GM12878 (cell line): Measurements from ENCODE around the gene NACA. TPM values are rescaled to one million over a fixed set of nuclear protein-coding genes. Genes with fewer than 3 reads are reported as not detected.

Experiments used
- ATAC-seq: fragments of 200-7000 bp; cut with Tn5 transposase; 3 replicates; pipeline ENCODE4 v1.9.1; 2020; ENCODE audit warnings: mild to moderate bottlenecking, moderate library complexity
- BruUV-seq: library from RNA; stranded (reverse); fragments of 400-500 nt; replicated peaks from 2 replicates; lab custom pipeline; 2021; lab: Mats Ljungman, UMichigan
- CTCF ChIA-PET: fragments of 300-600 bp; sonication (Branson Sonifier 250); formaldehyde crosslinking; extraction: SDS; loops from one replicate; lab custom pipeline; 2021; ENCODE audit warnings: inconsistent platforms; lab: Yijun Ruan, JAX
- POLR2A ChIA-PET: fragments of 350-600 bp; formaldehyde crosslinking; extraction: SDS; loops from one replicate; lab custom pipeline; 2021; ENCODE audit warnings: inconsistent platforms; lab: Charles Lee
- RAD21 ChIA-PET: fragments of 300-600 bp; sonication (Branson Sonifier 250); formaldehyde crosslinking; loops from one replicate; lab custom pipeline; 2023; ENCODE audit warnings: antibody characterized with exemption; ENCODE audit not compliant: unreplicated experiment; lab: Charles Lee
- SMC1A ChIA-PET: fragments of 300-600 bp; sonication (Branson Sonifier 250); formaldehyde crosslinking; loops from one replicate; lab custom pipeline; 2023; ENCODE audit not compliant: unreplicated experiment, uncharacterized antibody; lab: Charles Lee
- DNase-seq: peaks from one replicate; pipeline ENCODE4 v3.0.0-alpha.2; 2011; ENCODE audit warnings: low read depth, low spot score
- FAIRE-seq: peaks from 3 replicates; lab custom pipeline; 2011; peaks lifted over from hg19 to GRCh38; lab: Jason Lieb, UNC
- H2AFZ ChIP-seq: 2 replicates; pipeline ENCODE4 v1.6.0; 2011; ENCODE audit warnings: low read depth, low read length, control low read depth; ENCODE audit not compliant: control insufficient read depth
- H3K27ac ChIP-seq: 2 replicates; pipeline ENCODE4 v1.5.1; 2011; ENCODE audit warnings: control low read depth; ENCODE audit not compliant: control insufficient read depth, insufficient read depth
- H3K27me3 ChIP-seq, 2 experiments: replicated peaks in 1 of 2; 2 replicates each; pipeline versions ENCODE4 v1.6.0 to v1.6.1; 2011; ENCODE audit warnings: low read length in 1 of 2; ENCODE audit not compliant: control insufficient read depth in 2 of 2, insufficient read depth in 2 of 2
- H3K36me3 ChIP-seq, 2 experiments: 2 replicates each; pipeline ENCODE4 v1.5.1; 2011; ENCODE audit warnings: low read length in 1 of 2; ENCODE audit not compliant: control insufficient read depth in 2 of 2, insufficient read depth in 2 of 2
- H3K4me1 ChIP-seq: 2 replicates; pipeline ENCODE4 v1.6.1; 2011; ENCODE audit warnings: mild to moderate bottlenecking, low read length, moderate library complexity, mixed read lengths; ENCODE audit not compliant: control insufficient read depth, insufficient read depth
- H3K4me2 ChIP-seq: 2 replicates; pipeline ENCODE4 v1.6.0; 2011; ENCODE audit warnings: control low read depth; ENCODE audit not compliant: control insufficient read depth, insufficient read depth
- H3K4me3 ChIP-seq: fragments of 200-600 bp; sonication (generic); 2 replicates; pipeline ENCODE4 v1.5.1; 2016
- H3K79me2 ChIP-seq: 2 replicates; pipeline ENCODE4 v1.6.0; 2011; ENCODE audit warnings: low read length; ENCODE audit not compliant: control insufficient read depth, insufficient read depth
- H3K9ac ChIP-seq: 2 replicates; pipeline ENCODE4 v1.8.0; 2011; ENCODE audit warnings: low read length, control low read depth, mixed read lengths; ENCODE audit not compliant: control insufficient read depth, insufficient read depth
- H3K9me3 ChIP-seq: replicated peaks from 3 replicates; pipeline ENCODE4 v1.5.1; 2011; ENCODE audit warnings: mild to moderate bottlenecking, low read length; ENCODE audit not compliant: control insufficient read depth, insufficient read depth
- H4K20me1 ChIP-seq: 2 replicates; pipeline ENCODE4 v1.6.0; 2011; ENCODE audit not compliant: control insufficient read depth, insufficient read depth
- BHLHE40 ChIP-seq, 2 experiments: fragments of 450-650 bp in 1 of 2; IDR thresholded peaks; 2 replicates each; pipeline ENCODE4 v1.6.1; 2011 to 2017; ENCODE audit warnings: low read depth in 2 of 2, borderline replicate concordance in 1 of 2, improper control_type of control experiment in 1 of 2, low read length in 1 of 2, mild to moderate bottlenecking in 1 of 2
- MYC ChIP-seq: IDR thresholded peaks from 2 replicates; pipeline ENCODE4 v1.6.1; 2011; ENCODE audit warnings: mild to moderate bottlenecking, low read length, moderate library complexity, inconsistent platforms; ENCODE audit not compliant: insufficient read depth, insufficient replicate concordance, insufficient read length, severe bottlenecking
- WGBS: methylation state at CpG from one replicate; pipeline ENCODE4 v1.1.6; 2016; ENCODE audit warnings: low lambda C conversion rate; ENCODE audit not compliant: insufficient replicate concordance, insufficient coverage; ENCODE audit errors: missing lambda C conversion rate; 5-methylcytosine and 5-hydroxymethylcytosine counted together
- in situ Hi-C: fragments of 300-500 bp; cut with MboI; formaldehyde crosslinking; loops from 9 replicates; pipeline ENCODE4 v1.14.3; 2018; ENCODE audit warnings: mixed read lengths
- intact Hi-C: fragments of 100-400 bp; cut with micrococcal nuclease; formaldehyde crosslinking; loops from one replicate; pipeline ENCODE4 v1.14.2; 2022; ENCODE audit not compliant: unreplicated experiment
- polyA plus RNA-seq, 11 experiments: library from polyadenylated mRNA; depleted of rRNA in 4 of 11; unstranded in 6 of 11; stranded (reverse) in 5 of 11; fragments of >200 nt; fragmentation: Nextera tagmentation in 4 of 11; fragmentation: Illumina TruSeq in 1 of 11; extraction: Ambion mirVana in 4 of 11; extraction: Trizol in 1 of 11; gene quantifications; 1 replicate in 1 of 11; 2 replicates in 10 of 11; pipeline versions ENCODE4 v1.2.1 to v1.2.3, GENCODE V29; 2011 to 2016; ENCODE audit warnings: inconsistent platforms in 2 of 11, missing spikeins in 2 of 11, low read depth in 1 of 11
- total RNA-seq, 4 experiments: library from RNA; depleted of rRNA in 3 of 4; stranded (reverse); fragments of >200 nt in 3 of 4; fragmentation: Illumina TruSeq in 1 of 4; extraction: Trizol in 1 of 4; gene quantifications; 2 replicates each; pipeline versions ENCODE4 v1.2.1 to v1.2.3, GENCODE V29; 2013 to 2021
- TF ChIP-seq, protein P1 (sequence below): fragments of 450-650 bp; IDR thresholded peaks from 2 replicates; pipeline ENCODE4 v1.6.1; 2016; ENCODE audit warnings: mild to moderate bottlenecking

Gene NACA
- total and polyA plus RNA-seq, 10 of the 15 experiments (the other 5 are each of a cell fraction or from before 2014, with no cell fraction given) = 1,181 to 2,782 (median 1,905) TPM

DNA sequence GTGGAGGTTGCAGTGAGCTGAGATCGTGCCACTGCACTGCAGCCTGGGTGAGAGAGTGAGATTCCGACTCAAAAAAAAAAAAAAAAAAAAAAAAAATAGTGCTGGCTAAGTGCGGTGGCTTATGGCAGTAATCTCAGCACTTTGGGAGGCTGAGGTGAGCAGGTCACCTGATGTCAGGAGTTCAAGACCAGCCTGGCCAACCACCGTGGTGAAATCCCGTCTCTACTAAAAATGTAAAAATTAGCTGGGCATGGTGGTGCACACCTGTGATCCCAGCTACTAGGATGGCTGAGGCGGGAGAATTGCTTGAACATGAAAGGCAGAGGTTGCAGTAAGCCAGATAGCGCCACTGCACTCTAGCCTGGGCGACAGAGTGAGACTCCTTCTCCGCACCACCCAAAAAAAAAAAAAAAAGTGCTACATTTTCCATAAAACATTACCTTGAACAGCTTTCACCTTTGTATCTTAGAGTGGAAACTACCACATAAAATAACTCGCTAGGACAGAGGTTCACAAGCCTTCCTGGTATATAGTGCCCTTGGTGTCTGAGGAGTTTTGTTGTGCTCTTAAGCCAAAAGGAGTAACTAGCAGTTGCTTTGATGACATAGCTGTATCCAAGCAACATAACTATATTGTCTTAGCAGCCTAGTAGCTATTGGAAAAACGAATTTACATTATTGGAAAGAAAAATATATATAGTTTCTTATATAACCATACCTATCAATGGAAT lies 48.1 kb downstream of the NACA start:
- ChIA-PET RAD21 (interaction anchor here (1.0 to 2.1 kb wide), 3 partner anchors 11 to 41 kb away, joined by 3 to 7 read pairs (median 3); no protein-coding TSS in a partner anchor), SMC1A (interaction anchor here (0.6 to 2.5 kb wide), 8 partner anchors 9 to 92 kb away, joined by 3 to 20 read pairs (median 4); no protein-coding TSS in a partner anchor), POLR2A (interaction anchor here (0.6 to 3.4 kb wide), 11 partner anchors 10 to 1088 kb away, joined by 3 to 20 read pairs (median 5); partner anchors contain the start of gene PTGES3), CTCF (interaction anchor here (0.6 to 1.1 kb wide), 6 partner anchors 12 to 75 kb away, joined by 3 to 4 read pairs (median 3); partner anchors contain the start of gene ATP5F1B)
- Histone ChIP-seq H4K20me1 (peaks cover 6% of the 10 kb centered on the region), H3K4me2 (peak overlapping the region; percentile 22; the same call in 1 of the 2 replicates), H3K79me2 (peaks cover 90% of the 10 kb centered on the region), H3K27me3 (no peaks in the 10 kb centered on the region), H3K4me3 (no peak overlapping the region), H3K27ac (peak overlapping the region; percentile 30; the same call in 1 of the 2 replicates), H3K9ac (no peak overlapping the region), H3K36me3 (peaks cover 4 to 31% of the 10 kb centered on the region in 2 experiments), H2AFZ (no peak overlapping the region), H3K9me3 (no peaks in the 10 kb centered on the region), H3K4me1 (peaks cover 37% of the 10 kb centered on the region)
- no peak for TF ChIP-seq BHLHE40 (IDR thresholded peaks at IDR 0.05; ENCODE audit: borderline replicate concordance in 1 of 2, low read depth in 2 of 2, low read length in 1 of 2)
- TF ChIP-seq MYC = no peak
- TF ChIP-seq, protein P1, sequence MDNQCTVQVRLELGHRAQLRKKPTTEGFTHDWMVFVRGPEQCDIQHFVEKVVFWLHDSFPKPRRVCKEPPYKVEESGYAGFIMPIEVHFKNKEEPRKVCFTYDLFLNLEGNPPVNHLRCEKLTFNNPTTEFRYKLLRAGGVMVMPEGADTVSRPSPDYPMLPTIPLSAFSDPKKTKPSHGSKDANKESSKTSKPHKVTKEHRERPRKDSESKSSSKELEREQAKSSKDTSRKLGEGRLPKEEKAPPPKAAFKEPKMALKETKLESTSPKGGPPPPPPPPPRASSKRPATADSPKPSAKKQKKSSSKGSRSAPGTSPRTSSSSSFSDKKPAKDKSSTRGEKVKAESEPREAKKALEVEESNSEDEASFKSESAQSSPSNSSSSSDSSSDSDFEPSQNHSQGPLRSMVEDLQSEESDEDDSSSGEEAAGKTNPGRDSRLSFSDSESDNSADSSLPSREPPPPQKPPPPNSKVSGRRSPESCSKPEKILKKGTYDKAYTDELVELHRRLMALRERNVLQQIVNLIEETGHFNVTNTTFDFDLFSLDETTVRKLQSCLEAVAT = 0 out of 2 replicates have a peak, but pooled peaks have one; percentile 32
- 70% methylated on average over 11 of the region's 11 CpGs for WGBS
- FAIRE-seq = no peak
- no peak for DNase-seq
- ATAC-seq = peak; percentile 36
- BruUV-seq = no TSS peak
- in situ Hi-C loops (no loop called here), intact Hi-C loops (no loop called here)
